Upper lobe of left lung (tissue), 6 donors: ENCODE data around the gene TNS3. TPM values are rescaled to one million over a fixed set of nuclear protein-coding genes. Genes with fewer than 3 reads are reported as not detected.

Source experiments
- ATAC-seq, 2 donors: fragments of 200-7000 bp; cut with Tn5 transposase; one replicate each; pipeline ENCODE4 v1.9.1; 2022; ENCODE audit warnings: mild to moderate bottlenecking in 2 of 2, moderate library complexity in 2 of 2; ENCODE audit not compliant: low FRiP score in 2 of 2
- DNase-seq, 2 donors: peaks; one replicate each; pipeline ENCODE4 v3.0.0-alpha.2; 2019 to 2020
- H3K27ac ChIP-seq, 4 donors: fragments of 200-600 bp; sonication (generic); one replicate each; pipeline ENCODE4 v1.5.1; 2016 to 2019
- H3K27me3 ChIP-seq, 4 donors: fragments of 200-600 bp; sonication (generic); one replicate each; pipeline ENCODE4 v1.5.1; 2017 to 2019
- H3K36me3 ChIP-seq, 4 donors: fragments of 200-600 bp; sonication (generic); one replicate each; pipeline ENCODE4 v1.5.1; 2016 to 2019
- H3K4me1 ChIP-seq, 4 donors: fragments of 200-600 bp; sonication (generic); one replicate each; pipeline ENCODE4 v1.5.1; 2018 to 2019
- H3K4me3 ChIP-seq, 4 donors: fragments of 200-600 bp; sonication (generic); one replicate each; pipeline ENCODE4 v1.5.1; 2017 to 2019; ENCODE audit warnings: mild to moderate bottlenecking in 2 of 4, moderate library complexity in 1 of 4
- H3K9me3 ChIP-seq, 4 donors: fragments of 200-600 bp; sonication (generic); one replicate each; pipeline ENCODE4 v1.5.1; 2018 to 2019
- CTCF ChIP-seq, 6 experiments: fragments of 450-650 bp in 4 of 6; fragments of 200-600 bp in 2 of 6; sonication (generic) in 2 of 6; IDR thresholded peaks; one replicate each; pipeline ENCODE4 v1.5.1; 2016 to 2019; ENCODE audit warnings: antibody characterized with exemption in 6 of 6
- EP300 ChIP-seq, 4 donors: sonication (generic); formaldehyde crosslinking; IDR thresholded peaks; one replicate each; pipeline ENCODE4 v1.5.1; 2017; ENCODE audit warnings: antibody characterized with exemption in 4 of 4, control low read depth in 2 of 4
- POLR2A ChIP-seq, 4 donors: fragments of 450-650 bp; IDR thresholded peaks; one replicate each; pipeline ENCODE4 v1.5.1; 2016 to 2017; ENCODE audit warnings: antibody characterized with exemption in 4 of 4, mild to moderate bottlenecking in 2 of 4
- POLR2AphosphoS5 ChIP-seq, 2 donors: sonication (generic); formaldehyde crosslinking; IDR thresholded peaks; one replicate each; pipeline ENCODE4 v1.5.1; 2017; ENCODE audit warnings: antibody characterized with exemption in 2 of 2
- WGBS, 2 donors: methylation state at CpG; one replicate each; pipeline ENCODE4 v1.1.5; 2017 to 2018; 5-methylcytosine and 5-hydroxymethylcytosine counted together
- total RNA-seq, 6 donors: library from RNA; depleted of rRNA in 4 of 6; stranded (reverse); fragments of >200 nt in 4 of 6; gene quantifications; one replicate each; pipeline versions ENCODE4 v1.1.0 to v1.2.1, GENCODE V29; 2016 to 2021
- donor health status: DM: no; HTN: no; CAD: no; lungs with moderate emphysema.
- donor health status: DM: no; HTN: yes; CAD: no; lungs with severe emphysema.

Gene TNS3
- total RNA-seq, 6 donors from 2014 or later, result 90.6 to 266 (median 143) TPM

- no peaks in the 10 kb centered on the region for H3K9me3 ChIP-seq
- H3K27ac ChIP-seq, result peak overlapping the region in 3 of 4 donors; percentile 92 to 93 (median 93)
- peaks cover 62 to 81% (median 65%) of the 10 kb centered on the region in 4 donors for H3K4me1 ChIP-seq
- ATAC-seq, result no peak
- no peaks in the 10 kb centered on the region for H3K27me3 ChIP-seq
- WGBS, 2 donors, result 43 to 50% methylated on average over 7 of the region's 7 CpGs
- no peak for TF ChIP-seq EP300 (IDR thresholded peaks at IDR 0.05)
- no peak for TF ChIP-seq POLR2A (IDR thresholded peaks at IDR 0.05)
- no peak for TF ChIP-seq CTCF (IDR thresholded peaks at IDR 0.05)
- no peak for TF ChIP-seq POLR2AphosphoS5 (IDR thresholded peaks at IDR 0.05)
- peak in 1 of 2 donors; percentile 50 for DNase-seq
- H3K4me3 ChIP-seq, result peak overlapping the region in 3 of 4 donors; percentile 71 to 87 (median 77)
- H3K36me3 ChIP-seq, result no peaks in the 10 kb centered on the region
Observed at GRCh38 chr7:47580175-47580706, 1.7 kb downstream of the TNS3 start.

- 65 to 74% methylated on average over 3 of the region's 3 CpGs for WGBS, 2 donors
- H3K4me1 ChIP-seq, result peaks cover 70 to 86% (median 71%) of the 10 kb centered on the region in 4 donors
- H3K36me3 ChIP-seq, result no peaks in the 10 kb centered on the region
- peak overlapping the region; percentile 69 to 90 (median 79) for H3K27ac ChIP-seq
- TF ChIP-seq POLR2AphosphoS5 (IDR thresholded peaks at IDR 0.05) (no peak), POLR2A (IDR thresholded peaks at IDR 0.05) (peak in 1 of 4 donors; percentile 22), EP300 (IDR thresholded peaks at IDR 0.05) (no peak)
- ATAC-seq, result no peak
- H3K9me3 ChIP-seq, result no peaks in the 10 kb centered on the region
- no peaks in the 10 kb centered on the region for H3K27me3 ChIP-seq
- no peak overlapping the region for H3K4me3 ChIP-seq
- no peak for DNase-seq
Observed at GRCh38 chr7:47579458-47579857, 2.5 kb downstream of the TNS3 start.

GRCh38 chr7:47578579-47579270, 3.2 kb downstream of the TNS3 start:
- no peaks in the 10 kb centered on the region for H3K9me3 ChIP-seq
- peak overlapping the region; percentile 69 to 90 (median 79) for H3K27ac ChIP-seq
- DNase-seq (no peak), ATAC-seq (peak in 1 of 2 donors; percentile 57)
- H3K36me3 ChIP-seq, result no peaks in the 10 kb centered on the region
- 49 to 69% methylated on average over 18 of the region's 18 CpGs for WGBS, 2 donors
- no peak for TF ChIP-seq CTCF (IDR thresholded peaks at IDR 0.05)
- TF ChIP-seq POLR2AphosphoS5 (IDR thresholded peaks at IDR 0.05), result peak; percentile 6 to 15
- no peak for TF ChIP-seq POLR2A (IDR thresholded peaks at IDR 0.05)
- TF ChIP-seq EP300 (IDR thresholded peaks at IDR 0.05), result peak in 1 of 4 donors; percentile 21
- peaks cover 71 to 89% (median 78%) of the 10 kb centered on the region in 4 donors for H3K4me1 ChIP-seq
- no peak overlapping the region for H3K4me3 ChIP-seq
- no peaks in the 10 kb centered on the region for H3K27me3 ChIP-seq

GRCh38 chr7:47577321-47577919, 4.5 kb downstream of the TNS3 start:
- peaks cover 81 to 96% (median 90%) of the 10 kb centered on the region in 4 donors for H3K4me1 ChIP-seq
- H3K4me3 ChIP-seq, result peak overlapping the region in 1 of 4 donors; percentile 19
- H3K27ac ChIP-seq, result peak overlapping the region; percentile 82 to 90 (median 86)
- H3K36me3 ChIP-seq, result no peaks in the 10 kb centered on the region
- TF ChIP-seq EP300 (IDR thresholded peaks at IDR 0.05) (no peak), POLR2AphosphoS5 (IDR thresholded peaks at IDR 0.05) (no peak), CTCF (IDR thresholded peaks at IDR 0.05) (no peak), POLR2A (IDR thresholded peaks at IDR 0.05) (no peak)
- ATAC-seq, result peak in 1 of 2 donors; percentile 1
- H3K9me3 ChIP-seq, result no peaks in the 10 kb centered on the region
- DNase-seq, result peak in 1 of 2 donors; percentile 44
- no peaks in the 10 kb centered on the region for H3K27me3 ChIP-seq
- 39 to 46% methylated on average over 5 to 14 of the region's 14 CpGs for WGBS, 2 donors

DNA sequence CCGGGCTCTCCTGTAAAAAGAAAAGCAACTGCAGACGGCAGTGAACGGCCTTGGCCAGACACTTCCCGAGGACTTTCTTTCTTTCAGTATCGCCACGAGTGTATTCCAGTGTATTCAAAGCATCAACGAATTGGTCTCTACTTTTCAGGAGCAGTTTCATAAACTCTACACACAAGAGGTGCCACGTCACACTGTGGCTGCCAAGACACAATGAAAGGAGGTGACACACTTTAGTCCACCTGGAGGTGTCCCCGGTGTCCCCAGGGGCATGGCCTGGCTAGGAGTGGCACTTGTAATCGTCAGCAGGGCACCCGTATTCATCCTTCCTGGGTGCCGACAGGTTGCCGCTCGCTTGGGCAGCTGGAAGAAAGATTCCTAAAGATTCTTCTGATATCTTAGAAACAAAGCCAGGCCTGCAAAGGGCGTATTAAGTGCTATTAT, 5.0 kb downstream of the TNS3 start:
- TF ChIP-seq EP300 (IDR thresholded peaks at IDR 0.05) (no peak), POLR2A (IDR thresholded peaks at IDR 0.05) (no peak), POLR2AphosphoS5 (IDR thresholded peaks at IDR 0.05) (no peak), CTCF (IDR thresholded peaks at IDR 0.05) (no peak)
- H3K27ac ChIP-seq, result peak overlapping the region; percentile 82 to 90 (median 86)
- ATAC-seq (peak in 1 of 2 donors; percentile 35), DNase-seq (peak in 1 of 2 donors; percentile 39)
- peaks cover 81 to 96% (median 92%) of the 10 kb centered on the region in 4 donors for H3K4me1 ChIP-seq
- 27 to 33% methylated on average over 15 of the region's 15 CpGs for WGBS, 2 donors
- H3K4me3 ChIP-seq, result peak overlapping the region in 1 of 4 donors; percentile 19
- H3K36me3 ChIP-seq, result no peaks in the 10 kb centered on the region
- no peaks in the 10 kb centered on the region for H3K9me3 ChIP-seq
- no peaks in the 10 kb centered on the region for H3K27me3 ChIP-seq
